Fibroblast of lung (primary cell): ENCODE data around the gene CD3E. TPM values are rescaled to one million over a fixed set of nuclear protein-coding genes. Genes with fewer than 3 reads are reported as not detected.

Experiments
- DNase-seq, 2 donors: peaks; one replicate each; pipeline versions ENCODE4 v3.0.0 to v3.0.0-alpha.2; 2010; ENCODE audit warnings: low read depth in 2 of 2
- H2AFZ ChIP-seq: 2 replicates; pipeline ENCODE4 v1.5.1; 2012; ENCODE audit warnings: low read length, control low read depth, inconsistent platforms
- H3K27ac ChIP-seq: 2 replicates; pipeline ENCODE4 v1.5.1; 2011; ENCODE audit warnings: low read length, control low read depth; ENCODE audit not compliant: insufficient read depth
- H3K27me3 ChIP-seq: 2 replicates; pipeline ENCODE4 v1.5.1; 2011; ENCODE audit warnings: mild to moderate bottlenecking, low read length; ENCODE audit not compliant: control insufficient read depth, insufficient read depth
- H3K36me3 ChIP-seq: 2 replicates; pipeline ENCODE4 v1.5.1; 2011; ENCODE audit warnings: low read length; ENCODE audit not compliant: control insufficient read depth, insufficient read depth
- H3K4me1 ChIP-seq: 2 replicates; pipeline ENCODE4 v1.5.1; 2011; ENCODE audit warnings: low read length; ENCODE audit not compliant: control insufficient read depth, insufficient read depth; ENCODE audit errors: extremely low read depth
- H3K4me2 ChIP-seq: 2 replicates; pipeline ENCODE4 v1.5.1; 2011; ENCODE audit warnings: low read length, control low read depth; ENCODE audit not compliant: insufficient read depth; ENCODE audit errors: extremely low read depth
- H3K4me3 ChIP-seq, 4 experiments: fragments of 200-600 bp in 1 of 4; sonication (generic) in 1 of 4; replicated peaks in 1 of 4; 2 replicates each; pipeline ENCODE4 v1.5.1; 2011 to 2016; ENCODE audit warnings: low read length in 4 of 4, low read depth in 3 of 4, mild to moderate bottlenecking in 3 of 4, control low read depth in 2 of 4, inconsistent platforms in 1 of 4, mixed read lengths in 1 of 4; ENCODE audit not compliant: insufficient read depth in 1 of 4; ENCODE audit errors: control extremely low read depth in 1 of 4
- H3K79me2 ChIP-seq: 2 replicates; pipeline ENCODE4 v1.5.1; 2012; ENCODE audit warnings: mild to moderate bottlenecking, low read length, inconsistent platforms; ENCODE audit not compliant: control insufficient read depth, insufficient read depth
- H3K9ac ChIP-seq: 2 replicates; pipeline ENCODE4 v1.5.1; 2011; ENCODE audit warnings: mild to moderate bottlenecking, low read length, control low read depth; ENCODE audit not compliant: insufficient read depth
- H3K9me3 ChIP-seq: 2 replicates; pipeline ENCODE4 v1.5.1; 2012; ENCODE audit warnings: low read depth, low read length; ENCODE audit not compliant: control insufficient read depth, insufficient read depth
- H4K20me1 ChIP-seq: 2 replicates; pipeline ENCODE4 v1.5.1; 2011; ENCODE audit warnings: low read length; ENCODE audit not compliant: control insufficient read depth, insufficient read depth; ENCODE audit errors: extremely low read depth
- CTCF ChIP-seq, 2 donors: IDR thresholded peaks in 1 of 2; conservative IDR thresholded peaks in 1 of 2; 1 replicate in 1 of 2; 2 replicates in 1 of 2; pipeline ENCODE4 v1.5.1; 2011 to 2012; ENCODE audit warnings: low read length in 2 of 2, control low read depth in 1 of 2, inconsistent platforms in 1 of 2, low read depth in 1 of 2, mild to moderate bottlenecking in 1 of 2
- EZH2 ChIP-seq: IDR thresholded peaks from 2 replicates; pipeline ENCODE4 v1.5.1; 2012; ENCODE audit warnings: low read length, control low read depth, mild to moderate bottlenecking; ENCODE audit errors: missing control alignments
- polyA plus RNA-seq, 2 donors: library from polyadenylated mRNA; depleted of rRNA in 1 of 2; stranded (reverse) in 1 of 2; unstranded in 1 of 2; fragments of >200 nt; gene quantifications; 2 replicates each; pipeline ENCODE4 v1.2.1, GENCODE V29; 2011 to 2012; ENCODE audit warnings: missing spikeins in 1 of 2
- total RNA-seq: library from RNA; depleted of rRNA; stranded (reverse); fragments of >200 nt; gene quantifications from 2 replicates; pipeline ENCODE4 v1.2.1, GENCODE V29; 2014

Gene CD3E
- total and polyA plus RNA-seq, 2 donors (not counting 1 experiment from before 2014, with no cell fraction given) = not detected

DNA sequence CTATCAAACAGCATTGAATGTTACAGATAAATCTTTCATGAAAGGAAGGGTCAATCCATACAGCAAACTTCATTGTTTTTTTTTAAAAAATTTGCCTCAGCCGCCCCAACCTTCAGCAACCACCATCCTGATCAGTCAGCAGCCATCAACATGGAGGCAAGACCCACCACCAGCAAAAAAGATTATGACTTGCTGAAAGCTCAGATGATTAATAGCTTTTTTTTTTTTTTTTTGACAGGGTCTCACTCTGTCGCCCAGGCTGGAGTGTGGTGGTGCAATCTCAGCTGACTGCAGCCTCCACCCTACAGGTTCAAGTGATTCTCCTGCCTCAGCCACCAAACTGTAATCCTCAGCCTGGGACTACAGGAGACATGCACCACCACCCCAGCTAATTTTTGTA is 18.0 kb upstream of the CD3E start:
- no peaks in the 10 kb centered on the region for H3K79me2 ChIP-seq
- H3K27ac ChIP-seq = no peak overlapping the region
- no peaks in the 10 kb centered on the region for H3K36me3 ChIP-seq
- H3K27me3 ChIP-seq = no peaks in the 10 kb centered on the region
- no peak overlapping the region for H3K4me3 ChIP-seq
- H3K9me3 ChIP-seq = no peaks in the 10 kb centered on the region
- DNase-seq = no peak
- H3K9ac ChIP-seq = no peak overlapping the region
- no peak for TF ChIP-seq EZH2
- no peak for TF ChIP-seq CTCF (conservative IDR thresholded peaks at IDR 0.05 in 1 of 2, IDR thresholded peaks at IDR 0.05 in 1 of 2; ENCODE audit: low read depth in 1 of 2, low read length in 2 of 2)
- H3K4me2 ChIP-seq = no peak overlapping the region
- H2AFZ ChIP-seq = no peak overlapping the region
- no peaks in the 10 kb centered on the region for H4K20me1 ChIP-seq
- no peaks in the 10 kb centered on the region for H3K4me1 ChIP-seq

DNA sequence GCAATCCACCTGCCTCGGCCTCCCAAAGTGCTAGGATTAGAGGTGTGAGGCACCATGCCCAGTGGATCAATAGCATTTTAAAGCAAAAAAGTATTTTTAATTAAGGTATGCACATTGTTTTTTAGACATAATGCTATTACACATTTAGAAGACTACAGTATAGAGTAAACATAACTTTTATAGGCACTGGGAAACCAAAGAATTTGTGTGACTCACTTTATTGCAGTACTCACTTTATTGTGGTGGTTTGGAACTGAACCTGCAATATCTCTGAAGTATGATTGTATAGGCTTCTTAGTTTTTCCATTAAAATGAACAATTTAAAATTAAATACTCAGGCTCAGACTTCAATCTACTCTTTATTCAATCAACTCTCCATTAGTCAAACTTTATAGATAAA is 17.5 kb upstream of the CD3E start:
- Histone ChIP-seq H3K4me3 (no peak overlapping the region), H3K9me3 (no peaks in the 10 kb centered on the region), H3K4me2 (no peak overlapping the region), H3K79me2 (no peaks in the 10 kb centered on the region), H2AFZ (no peak overlapping the region), H3K36me3 (no peaks in the 10 kb centered on the region), H3K27ac (no peak overlapping the region), H3K9ac (no peak overlapping the region), H3K4me1 (no peaks in the 10 kb centered on the region), H3K27me3 (no peaks in the 10 kb centered on the region), H4K20me1 (no peaks in the 10 kb centered on the region)
- TF ChIP-seq EZH2 (no peak), CTCF (conservative IDR thresholded peaks at IDR 0.05 in 1 of 2, IDR thresholded peaks at IDR 0.05 in 1 of 2; ENCODE audit: low read depth in 1 of 2, low read length in 2 of 2) (no peak)
- peak in 1 of 2 donors; percentile 32 for DNase-seq

- H3K27me3 ChIP-seq = no peaks in the 10 kb centered on the region
- H4K20me1 ChIP-seq = no peaks in the 10 kb centered on the region
- no peak overlapping the region for H3K9ac ChIP-seq
- no peak overlapping the region for H3K4me2 ChIP-seq
- no peak overlapping the region for H3K4me3 ChIP-seq
- no peaks in the 10 kb centered on the region for H3K4me1 ChIP-seq
- H3K27ac ChIP-seq = no peak overlapping the region
- no peaks in the 10 kb centered on the region for H3K79me2 ChIP-seq
- no peak overlapping the region for H2AFZ ChIP-seq
- no peak for DNase-seq
- TF ChIP-seq CTCF (conservative IDR thresholded peaks at IDR 0.05 in 1 of 2, IDR thresholded peaks at IDR 0.05 in 1 of 2; ENCODE audit: low read depth in 1 of 2, low read length in 2 of 2) (no peak), EZH2 (no peak)
- no peaks in the 10 kb centered on the region for H3K9me3 ChIP-seq
- H3K36me3 ChIP-seq = no peaks in the 10 kb centered on the region
These were observed 15.1 kb upstream of the CD3E start for GRCh38 chr11:118289401-118289800.
